ENCODE measurements around the gene KCNH2. TPM values are rescaled to one million over a fixed set of nuclear protein-coding genes. Genes with fewer than 3 reads are reported as not detected.

Gene KCNH2
- total RNA-seq, 1 experiment from 2014 or later, result 0.34 TPM

- peak; percentile 33 for DNase-seq (ENCODE audit: low read depth)
Observed at GRCh38 chr7:150962553-150963399, 15.3 kb downstream of the KCNH2 start.

- DNase-seq (ENCODE audit: low read depth), result no peak
Observed at GRCh38 chr7:150962290-150962552, 15.9 kb downstream of the KCNH2 start.

- no peak for DNase-seq (ENCODE audit: low read depth)
Observed at GRCh38 chr7:150961510-150962289, 16.4 kb downstream of the KCNH2 start.

- DNase-seq (ENCODE audit: low read depth), result no peak
Observed at GRCh38 chr7:150959739-150960734, 18.1 kb downstream of the KCNH2 start.

- DNase-seq (ENCODE audit: low read depth), result no peak
Observed at GRCh38 chr7:150959081-150959480, 19.0 kb downstream of the KCNH2 start.

- no peak for DNase-seq (ENCODE audit: low read depth)
Observed at GRCh38 chr7:150958597-150958996, 19.5 kb downstream of the KCNH2 start.

GRCh38 chr7:150958062-150958552 is 20.0 kb downstream of the KCNH2 start:
- no peak for DNase-seq (ENCODE audit: low read depth)

GRCh38 chr7:150957133-150958020 is 20.7 kb downstream of the KCNH2 start:
- no peak for DNase-seq (ENCODE audit: low read depth)

- no peak for DNase-seq (ENCODE audit: low read depth)
Observed at GRCh38 chr7:150956395-150957132, 21.6 kb downstream of the KCNH2 start.

- no peak for DNase-seq (ENCODE audit: low read depth)
Observed at GRCh38 chr7:150955519-150956394, 22.4 kb downstream of the KCNH2 start.

- no peak for DNase-seq (ENCODE audit: low read depth)
Observed at GRCh38 chr7:150954986-150955518, 23.1 kb downstream of the KCNH2 start.

GRCh38 chr7:150954201-150954985 is 23.7 kb downstream of the KCNH2 start:
- no peak for DNase-seq (ENCODE audit: low read depth)

GRCh38 chr7:150953061-150953997 is 24.8 kb downstream of the KCNH2 start:
- DNase-seq (ENCODE audit: low read depth), result no peak

GRCh38 chr7:150952331-150953050 is 25.6 kb downstream of the KCNH2 start:
- no peak for DNase-seq (ENCODE audit: low read depth)

- no peak for DNase-seq (ENCODE audit: low read depth)
Observed at GRCh38 chr7:150951521-150951920, 26.6 kb downstream of the KCNH2 start.

GRCh38 chr7:150951181-150951520 is 27.0 kb downstream of the KCNH2 start:
- DNase-seq (ENCODE audit: low read depth), result no peak
